Neural cell (in vitro differentiated cells): Measurements from ENCODE around the gene TOX2. TPM values are rescaled to one million over a fixed set of nuclear protein-coding genes. Genes with fewer than 3 reads are reported as not detected.

Experiments used
- H2AFZ ChIP-seq: fragments of 200-600, 300-800 bp; sonication (generic), shearing (Covaris generic); 2 replicates; pipeline ENCODE4 v1.6.0; 2014; ENCODE audit warnings: low read depth, mild to moderate bottlenecking, antibody characterized with exemption, low read length, moderate library complexity
- H3F3A ChIP-seq: fragments of 200-600 bp; shearing (Covaris generic); 2 replicates; pipeline ENCODE4 v1.6.1; 2016; ENCODE audit warnings: mild to moderate bottlenecking, moderate library complexity, mixed read lengths, antibody characterized with exemption, low read length; ENCODE audit not compliant: insufficient read depth, poor library complexity, severe bottlenecking
- H3K27ac ChIP-seq: fragments of 200-600, 300-800 bp; sonication (generic), shearing (Covaris generic); 2 replicates; pipeline ENCODE4 v1.5.1; 2014; ENCODE audit warnings: mild to moderate bottlenecking, low read length, moderate library complexity
- H3K27me3 ChIP-seq: fragments of 300-800, 200-600 bp; sonication (generic), shearing (Covaris generic); 2 replicates; pipeline ENCODE4 v1.6.0; 2014; ENCODE audit warnings: mild to moderate bottlenecking, low read depth, low read length, moderate library complexity; ENCODE audit not compliant: insufficient read depth
- H3K36me3 ChIP-seq: fragments of 300-800, 200-600 bp; sonication (generic), shearing (Covaris generic); 2 replicates; pipeline ENCODE4 v1.5.1; 2014; ENCODE audit warnings: mild to moderate bottlenecking, antibody characterized with exemption, low read length, moderate library complexity; ENCODE audit not compliant: insufficient read depth
- H3K4me2 ChIP-seq: fragments of 300-800, 200-600 bp; sonication (generic), shearing (Covaris generic); 2 replicates; pipeline ENCODE4 v1.6.0; 2014; ENCODE audit warnings: mild to moderate bottlenecking, low read length
- H3K4me3 ChIP-seq: fragments of 300-800, 200-600 bp; sonication (generic), shearing (Covaris generic); 2 replicates; pipeline ENCODE4 v1.5.1; 2014; ENCODE audit warnings: mild to moderate bottlenecking, low read length, moderate library complexity
- H3K79me2 ChIP-seq: fragments of 200-600 bp; shearing (Covaris generic); replicated peaks from 2 replicates; pipeline ENCODE4 v1.6.0; 2014; ENCODE audit warnings: mild to moderate bottlenecking, low read length, moderate library complexity; ENCODE audit not compliant: insufficient read depth
- H3K9ac ChIP-seq: fragments of 300-800, 200-600 bp; sonication (generic), shearing (Covaris generic); 2 replicates; pipeline ENCODE4 v1.6.1; 2016; ENCODE audit warnings: mild to moderate bottlenecking, low read length, mixed read lengths
- H3K9me2 ChIP-seq: fragments of 200-600 bp; shearing (Covaris generic); 2 replicates; pipeline ENCODE4 v1.6.1; 2016; ENCODE audit warnings: mild to moderate bottlenecking, low read length, mixed read lengths; ENCODE audit not compliant: insufficient read depth
- H3K9me3 ChIP-seq: fragments of 200-600, 300-800 bp; sonication (generic), shearing (Covaris generic); 2 replicates; pipeline ENCODE4 v1.6.1; 2016; ENCODE audit warnings: mild to moderate bottlenecking, mixed run types, low read length, moderate library complexity, mixed read lengths
- H4K20me1 ChIP-seq: fragments of 200-600 bp; shearing (Covaris generic); 2 replicates; pipeline ENCODE4 v1.6.1; 2016; ENCODE audit warnings: mild to moderate bottlenecking, mixed run types; ENCODE audit not compliant: insufficient read depth
- EP300 ChIP-seq: fragments of 450-650 bp; conservative IDR thresholded peaks from 2 replicates; pipeline ENCODE4 v1.6.1; 2014; ENCODE audit warnings: antibody characterized with exemption, mild to moderate bottlenecking, moderate library complexity; ENCODE audit not compliant: poor library complexity, severe bottlenecking
- EZH2 ChIP-seq: fragments of 200-600, 300-800 bp; shearing (Covaris generic), sonication (generic); IDR thresholded peaks from 2 replicates; pipeline ENCODE4 v1.6.1; 2014; ENCODE audit warnings: antibody characterized with exemption, low read length, borderline replicate concordance, mild to moderate bottlenecking; ENCODE audit not compliant: insufficient read depth, poor library complexity, severe bottlenecking
- MXI1 ChIP-seq: fragments of 450-650 bp; conservative IDR thresholded peaks from 2 replicates; pipeline ENCODE4 v1.6.1; 2014; ENCODE audit warnings: antibody characterized with exemption, mild to moderate bottlenecking; ENCODE audit not compliant: poor library complexity, severe bottlenecking
- POLR2AphosphoS5 ChIP-seq: IDR thresholded peaks from 2 replicates; pipeline ENCODE4 v1.6.1; 2012
- RAD21 ChIP-seq: fragments of 450-650 bp; conservative IDR thresholded peaks from 2 replicates; pipeline ENCODE4 v1.6.1; 2014; ENCODE audit warnings: antibody characterized with exemption, mild to moderate bottlenecking, moderate library complexity
- SMC3 ChIP-seq: fragments of 450-650 bp; conservative IDR thresholded peaks from 2 replicates; pipeline ENCODE4 v1.6.1; 2014; ENCODE audit warnings: antibody characterized with exemption, mild to moderate bottlenecking, moderate library complexity; ENCODE audit not compliant: poor library complexity
- TAF1 ChIP-seq: IDR thresholded peaks from 2 replicates; pipeline ENCODE4 v1.6.1; 2012; ENCODE audit warnings: low read depth
- polyA plus RNA-seq: library from polyadenylated mRNA; depleted of rRNA; stranded (reverse); fragments of >200 nt; gene quantifications from 2 replicates; pipeline ENCODE4 v1.2.3, GENCODE V29; 2014
- TF ChIP-seq, protein P1 (sequence below): fragments of 450-650 bp; IDR thresholded peaks from 2 replicates; pipeline ENCODE4 v1.5.1; 2014; ENCODE audit warnings: antibody characterized with exemption, mild to moderate bottlenecking, moderate library complexity; ENCODE audit not compliant: poor library complexity, severe bottlenecking
- TF ChIP-seq, protein P2 (sequence below): IDR thresholded peaks from 2 replicates; pipeline ENCODE4 v1.6.1; 2012; ENCODE audit warnings: borderline replicate concordance

The TOX2 gene
- polyA plus RNA-seq, 1 donor from 2014 or later = 0.89 TPM

DNA sequence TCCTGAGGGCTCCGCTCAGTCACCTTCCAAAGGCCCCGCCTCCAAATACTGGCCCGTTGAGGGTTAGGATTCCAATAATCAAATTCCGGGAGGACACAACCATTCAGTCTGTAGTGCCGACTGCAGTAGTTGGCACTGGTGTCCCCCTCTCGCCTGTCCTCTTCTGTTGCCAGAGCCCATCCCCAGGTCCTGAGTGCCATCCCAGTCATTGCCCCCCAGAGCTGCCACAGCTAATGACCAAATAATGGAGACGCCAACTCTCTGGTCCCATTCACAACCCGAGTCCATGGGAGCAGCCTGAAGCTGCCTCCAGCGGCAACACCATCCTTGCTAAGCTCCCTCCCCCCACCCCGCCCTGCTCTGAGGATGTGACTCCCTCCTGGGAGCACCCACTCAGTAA is 156.4 kb downstream of the TOX2 start:
- Histone ChIP-seq H3K27me3 (no peaks in the 10 kb centered on the region), H3K9me2 (no peaks in the 10 kb centered on the region), H3F3A (no peaks in the 10 kb centered on the region), H3K36me3 (no peaks in the 10 kb centered on the region), H3K79me2 (no peaks in the 10 kb centered on the region), H3K4me3 (no peak overlapping the region), H3K4me2 (no peak overlapping the region), H3K9me3 (no peaks in the 10 kb centered on the region), H3K27ac (no peak overlapping the region), H3K9ac (no peak overlapping the region), H4K20me1 (no peaks in the 10 kb centered on the region), H2AFZ (no peak overlapping the region)
- no peak for TF ChIP-seq RAD21
- no peak for TF ChIP-seq MXI1
- no peak for TF ChIP-seq EP300
- TF ChIP-seq TAF1 = no peak
- TF ChIP-seq SMC3 = no peak
- no peak for TF ChIP-seq EZH2
- no peak for TF ChIP-seq POLR2AphosphoS5
- TF ChIP-seq, protein P1, sequence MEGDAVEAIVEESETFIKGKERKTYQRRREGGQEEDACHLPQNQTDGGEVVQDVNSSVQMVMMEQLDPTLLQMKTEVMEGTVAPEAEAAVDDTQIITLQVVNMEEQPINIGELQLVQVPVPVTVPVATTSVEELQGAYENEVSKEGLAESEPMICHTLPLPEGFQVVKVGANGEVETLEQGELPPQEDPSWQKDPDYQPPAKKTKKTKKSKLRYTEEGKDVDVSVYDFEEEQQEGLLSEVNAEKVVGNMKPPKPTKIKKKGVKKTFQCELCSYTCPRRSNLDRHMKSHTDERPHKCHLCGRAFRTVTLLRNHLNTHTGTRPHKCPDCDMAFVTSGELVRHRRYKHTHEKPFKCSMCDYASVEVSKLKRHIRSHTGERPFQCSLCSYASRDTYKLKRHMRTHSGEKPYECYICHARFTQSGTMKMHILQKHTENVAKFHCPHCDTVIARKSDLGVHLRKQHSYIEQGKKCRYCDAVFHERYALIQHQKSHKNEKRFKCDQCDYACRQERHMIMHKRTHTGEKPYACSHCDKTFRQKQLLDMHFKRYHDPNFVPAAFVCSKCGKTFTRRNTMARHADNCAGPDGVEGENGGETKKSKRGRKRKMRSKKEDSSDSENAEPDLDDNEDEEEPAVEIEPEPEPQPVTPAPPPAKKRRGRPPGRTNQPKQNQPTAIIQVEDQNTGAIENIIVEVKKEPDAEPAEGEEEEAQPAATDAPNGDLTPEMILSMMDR = no peak
- TF ChIP-seq, protein P2, sequence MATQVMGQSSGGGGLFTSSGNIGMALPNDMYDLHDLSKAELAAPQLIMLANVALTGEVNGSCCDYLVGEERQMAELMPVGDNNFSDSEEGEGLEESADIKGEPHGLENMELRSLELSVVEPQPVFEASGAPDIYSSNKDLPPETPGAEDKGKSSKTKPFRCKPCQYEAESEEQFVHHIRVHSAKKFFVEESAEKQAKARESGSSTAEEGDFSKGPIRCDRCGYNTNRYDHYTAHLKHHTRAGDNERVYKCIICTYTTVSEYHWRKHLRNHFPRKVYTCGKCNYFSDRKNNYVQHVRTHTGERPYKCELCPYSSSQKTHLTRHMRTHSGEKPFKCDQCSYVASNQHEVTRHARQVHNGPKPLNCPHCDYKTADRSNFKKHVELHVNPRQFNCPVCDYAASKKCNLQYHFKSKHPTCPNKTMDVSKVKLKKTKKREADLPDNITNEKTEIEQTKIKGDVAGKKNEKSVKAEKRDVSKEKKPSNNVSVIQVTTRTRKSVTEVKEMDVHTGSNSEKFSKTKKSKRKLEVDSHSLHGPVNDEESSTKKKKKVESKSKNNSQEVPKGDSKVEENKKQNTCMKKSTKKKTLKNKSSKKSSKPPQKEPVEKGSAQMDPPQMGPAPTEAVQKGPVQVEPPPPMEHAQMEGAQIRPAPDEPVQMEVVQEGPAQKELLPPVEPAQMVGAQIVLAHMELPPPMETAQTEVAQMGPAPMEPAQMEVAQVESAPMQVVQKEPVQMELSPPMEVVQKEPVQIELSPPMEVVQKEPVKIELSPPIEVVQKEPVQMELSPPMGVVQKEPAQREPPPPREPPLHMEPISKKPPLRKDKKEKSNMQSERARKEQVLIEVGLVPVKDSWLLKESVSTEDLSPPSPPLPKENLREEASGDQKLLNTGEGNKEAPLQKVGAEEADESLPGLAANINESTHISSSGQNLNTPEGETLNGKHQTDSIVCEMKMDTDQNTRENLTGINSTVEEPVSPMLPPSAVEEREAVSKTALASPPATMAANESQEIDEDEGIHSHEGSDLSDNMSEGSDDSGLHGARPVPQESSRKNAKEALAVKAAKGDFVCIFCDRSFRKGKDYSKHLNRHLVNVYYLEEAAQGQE = no peak

DNA sequence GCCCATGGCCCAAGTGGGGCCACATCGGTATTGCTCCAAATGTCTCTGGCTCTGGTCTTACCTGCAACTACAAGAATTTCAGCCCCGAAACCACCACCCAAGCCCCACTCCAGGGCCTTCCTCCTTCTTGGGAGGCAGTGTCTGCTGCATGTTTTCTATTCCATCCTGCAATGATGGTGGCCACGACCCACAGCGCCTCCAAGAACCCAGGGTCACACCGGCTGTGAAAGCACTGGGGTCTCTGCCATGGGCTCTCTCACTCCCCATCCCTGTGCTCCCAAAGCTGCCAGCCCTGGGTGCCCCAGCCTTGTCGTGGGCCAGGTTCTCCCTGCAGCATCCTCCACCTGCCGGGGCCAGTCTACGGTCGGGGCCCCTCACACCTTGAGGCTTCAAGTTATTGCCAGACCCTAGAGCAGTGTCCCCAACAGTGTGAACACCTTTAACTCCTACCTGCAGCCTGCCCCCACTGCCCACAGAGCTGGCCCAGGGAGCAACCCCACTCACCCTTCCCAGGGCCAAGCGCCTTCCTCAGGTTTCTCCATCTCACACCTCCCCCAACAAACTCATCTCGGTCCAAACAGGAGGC is 157.0 kb downstream of the TOX2 start:
- TF ChIP-seq RAD21 (no peak), POLR2AphosphoS5 (no peak), MXI1 (no peak), EP300 (no peak), EZH2 (no peak), TAF1 (no peak), SMC3 (no peak)
- TF ChIP-seq, protein P1 = no peak
- TF ChIP-seq, protein P2 = no peak
- no peaks in the 10 kb centered on the region for H4K20me1 ChIP-seq

More for the DNA sequence above, 157.0 kb downstream of the TOX2 start:
- Histone ChIP-seq H3K9me2 (no peaks in the 10 kb centered on the region), H3K27me3 (no peaks in the 10 kb centered on the region), H3K9ac (no peak overlapping the region), H3K27ac (no peak overlapping the region), H3K4me2 (no peak overlapping the region), H3K79me2 (no peaks in the 10 kb centered on the region), H3K9me3 (no peaks in the 10 kb centered on the region), H3K36me3 (no peaks in the 10 kb centered on the region), H2AFZ (no peak overlapping the region), H3F3A (no peaks in the 10 kb centered on the region), H3K4me3 (no peak overlapping the region)
